ENCODE data around the gene LRRC3.

LRRC3 gene

DNA sequence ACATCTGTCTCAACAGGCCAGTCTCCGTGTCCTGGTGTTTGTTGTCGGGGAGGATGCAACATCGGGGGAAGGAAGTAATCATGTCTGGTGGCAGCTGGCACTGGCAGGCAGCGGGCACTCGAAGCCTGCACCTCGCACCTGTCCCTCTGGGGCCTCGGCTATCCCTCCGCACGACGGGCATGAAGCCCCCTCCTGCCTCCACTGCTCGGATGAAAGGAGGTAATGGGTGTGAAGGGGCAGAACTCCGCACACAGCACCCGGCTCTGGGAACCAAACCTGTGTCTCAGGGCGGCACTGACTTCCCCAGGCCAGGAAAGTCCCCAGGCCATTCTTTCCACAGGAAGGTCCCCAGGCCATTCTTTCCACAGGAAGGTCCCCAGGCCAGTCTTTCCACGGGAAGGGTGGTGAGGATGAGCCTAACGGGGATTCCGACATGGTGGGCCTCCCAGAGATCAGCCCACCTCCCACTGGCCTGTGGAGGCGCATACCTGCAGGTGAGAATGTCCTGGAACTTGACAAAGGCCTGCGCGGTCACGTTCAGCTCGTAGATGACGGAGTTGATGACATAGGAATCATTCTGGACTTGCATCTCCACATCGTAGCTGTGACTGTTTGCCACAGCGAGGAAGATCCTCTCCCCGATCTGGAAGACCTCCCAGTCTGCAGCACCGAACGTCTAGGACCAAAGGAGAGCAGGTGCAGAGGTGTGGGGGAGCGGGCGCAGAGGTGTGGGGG, 53.6 kb downstream of the LRRC3 start:
- peaks cover 2% of the 10 kb centered on the region for H3K4me1 Mint-ChIP-seq (ENCODE audit: low read depth)
- H3K27me3 Mint-ChIP-seq = no peaks in the 10 kb centered on the region
- no peak overlapping the region for H3K27ac Mint-ChIP-seq
- H3K9me3 Mint-ChIP-seq (ENCODE audit: low read depth) = no peaks in the 10 kb centered on the region
- H3K4me3 Mint-ChIP-seq = no peak overlapping the region
- H3K36me3 Mint-ChIP-seq = no peaks in the 10 kb centered on the region

DNA sequence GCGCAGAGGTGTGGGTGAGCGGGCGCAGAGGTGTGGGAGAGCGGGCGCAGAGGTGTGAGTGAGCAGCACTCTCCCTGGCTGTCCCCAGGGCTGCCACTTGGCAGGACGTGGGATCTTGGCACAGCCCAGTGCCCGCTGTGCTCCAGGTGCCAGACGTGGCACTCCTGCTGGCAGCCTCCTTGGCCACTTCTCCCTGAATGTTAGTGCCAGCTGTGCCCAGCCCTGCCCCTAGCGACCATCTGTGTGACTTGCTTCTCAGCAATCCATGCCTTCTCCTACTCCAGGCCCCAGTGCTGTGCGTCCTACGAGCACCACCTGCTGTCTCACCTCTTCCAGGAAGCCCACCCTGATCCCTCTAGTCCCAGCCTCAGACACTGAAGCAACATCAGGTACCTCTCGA, 54.2 kb downstream of the LRRC3 start:
- Mint-ChIP-seq H3K27ac (no peak overlapping the region), H3K27me3 (no peaks in the 10 kb centered on the region), H3K36me3 (no peaks in the 10 kb centered on the region), H3K4me3 (peak overlapping the region; percentile 5), H3K9me3 (ENCODE audit: low read depth) (no peaks in the 10 kb centered on the region), H3K4me1 (ENCODE audit: low read depth) (peaks cover 2% of the 10 kb centered on the region)

DNA sequence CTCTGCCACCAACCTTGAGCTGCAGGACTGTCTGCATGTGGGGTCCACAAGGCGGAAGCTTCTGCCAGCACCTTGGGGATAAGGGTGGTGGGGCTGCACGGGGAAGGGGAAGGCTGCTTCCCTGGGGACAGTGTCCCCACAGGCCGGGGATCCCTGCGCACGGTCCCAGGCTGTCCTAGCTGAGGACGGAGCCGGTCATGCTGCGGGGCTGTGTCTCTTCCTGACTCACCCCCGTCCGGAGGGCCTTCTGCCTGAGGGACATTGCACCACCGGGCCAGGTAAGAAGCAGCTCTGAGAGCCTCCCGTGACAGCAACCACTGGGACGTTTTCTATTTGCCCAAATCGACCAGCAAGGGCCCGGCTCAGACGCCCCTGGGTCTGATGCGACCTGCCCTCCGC, 54.8 kb downstream of the LRRC3 start:
- no peaks in the 10 kb centered on the region for H3K27me3 Mint-ChIP-seq
- no peaks in the 10 kb centered on the region for H3K9me3 Mint-ChIP-seq (ENCODE audit: low read depth)
- H3K4me3 Mint-ChIP-seq = no peak overlapping the region
- H3K4me1 Mint-ChIP-seq (ENCODE audit: low read depth) = peaks cover 2% of the 10 kb centered on the region
- no peaks in the 10 kb centered on the region for H3K36me3 Mint-ChIP-seq
- no peak overlapping the region for H3K27ac Mint-ChIP-seq

DNA sequence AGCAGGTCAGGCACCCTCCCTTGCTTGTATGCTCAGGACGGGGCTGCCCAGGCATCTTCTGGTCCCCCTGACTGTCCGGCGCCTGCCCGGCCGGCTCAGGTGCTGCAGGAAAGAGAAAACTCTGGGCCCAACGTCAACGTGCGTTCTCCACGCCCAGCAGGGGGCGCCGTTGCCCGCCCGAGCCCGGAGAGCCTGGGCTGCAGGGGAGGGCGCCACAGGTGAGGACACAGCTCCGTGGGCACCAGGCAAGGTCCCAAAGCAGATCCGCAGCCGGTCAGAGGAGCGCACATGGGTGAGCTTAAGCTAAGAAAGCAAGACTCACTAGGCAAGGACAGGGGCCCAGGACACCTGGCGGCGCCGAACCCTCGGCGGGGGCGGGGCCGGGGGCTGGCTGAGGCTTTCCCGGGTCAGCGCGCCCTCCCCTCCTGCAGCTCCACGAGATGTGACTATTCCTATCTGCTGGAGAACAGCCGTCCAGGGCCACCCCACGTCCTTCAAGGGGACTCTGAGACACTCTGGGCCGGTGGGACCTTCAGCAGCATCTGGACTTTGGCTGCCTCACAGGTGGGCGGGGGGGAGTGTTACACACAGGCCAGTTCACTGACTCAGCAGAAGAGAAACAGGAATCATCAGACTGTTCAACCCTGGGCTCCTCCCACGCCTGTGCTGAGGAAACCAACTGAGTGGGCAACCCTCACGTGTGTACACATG, 55.4 kb downstream of the LRRC3 start:
- peaks cover under 1% of the 10 kb centered on the region for H3K4me1 Mint-ChIP-seq (ENCODE audit: low read depth)
- no peaks in the 10 kb centered on the region for H3K27me3 Mint-ChIP-seq
- H3K9me3 Mint-ChIP-seq (ENCODE audit: low read depth) = no peaks in the 10 kb centered on the region
- no peak overlapping the region for H3K27ac Mint-ChIP-seq
- H3K4me3 Mint-ChIP-seq = peak overlapping the region; percentile 17
- H3K36me3 Mint-ChIP-seq = no peaks in the 10 kb centered on the region

DNA sequence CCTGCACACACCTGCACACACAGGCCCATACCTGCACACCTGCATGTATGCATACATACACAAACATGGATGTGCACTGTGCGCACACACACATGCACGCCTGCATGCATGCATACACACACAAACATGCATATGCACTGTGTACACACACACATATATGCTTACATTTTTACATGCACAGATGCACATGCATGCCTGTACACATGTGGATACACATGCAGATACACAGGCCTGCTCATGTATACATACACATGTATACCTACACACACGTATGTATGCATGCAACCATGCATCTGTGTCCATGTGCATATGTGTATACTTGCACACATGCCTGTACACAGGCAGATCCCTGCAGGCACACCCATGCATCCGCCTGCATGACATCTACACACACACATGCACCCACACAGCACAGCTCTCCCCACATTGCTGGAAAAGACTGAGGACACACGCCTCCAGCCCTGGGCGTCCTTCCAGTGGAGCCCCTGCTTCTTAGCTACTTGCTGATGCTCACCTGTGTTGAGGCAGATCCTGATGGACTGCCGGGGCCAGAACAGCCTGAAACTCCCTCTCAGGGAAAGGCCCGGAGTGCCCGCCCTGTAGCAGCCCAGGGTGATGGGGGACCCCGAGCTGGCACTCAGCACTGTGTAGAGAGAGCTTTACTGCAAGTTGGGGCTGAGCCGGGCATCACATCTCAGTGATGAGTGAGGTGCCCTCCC, 56.1 kb downstream of the LRRC3 start:
- Mint-ChIP-seq H3K4me3 (peak overlapping the region; percentile 17), H3K36me3 (no peaks in the 10 kb centered on the region), H3K27me3 (no peaks in the 10 kb centered on the region), H3K4me1 (ENCODE audit: low read depth) (no peaks in the 10 kb centered on the region), H3K9me3 (ENCODE audit: low read depth) (no peaks in the 10 kb centered on the region), H3K27ac (no peak overlapping the region)

All from activated naive CD8-positive, alpha-beta T cell (primary cell).